LNCAP (cell line): ENCODE data around the gene SPG7.

Experiments used
- TF ChIP-seq, protein P1 (sequence below): fragments of 450-650 bp; IDR thresholded peaks from 2 replicates; pipeline ENCODE4 v1.5.1; 2017; ENCODE audit warnings: mild to moderate bottlenecking

Gene SPG7

DNA sequence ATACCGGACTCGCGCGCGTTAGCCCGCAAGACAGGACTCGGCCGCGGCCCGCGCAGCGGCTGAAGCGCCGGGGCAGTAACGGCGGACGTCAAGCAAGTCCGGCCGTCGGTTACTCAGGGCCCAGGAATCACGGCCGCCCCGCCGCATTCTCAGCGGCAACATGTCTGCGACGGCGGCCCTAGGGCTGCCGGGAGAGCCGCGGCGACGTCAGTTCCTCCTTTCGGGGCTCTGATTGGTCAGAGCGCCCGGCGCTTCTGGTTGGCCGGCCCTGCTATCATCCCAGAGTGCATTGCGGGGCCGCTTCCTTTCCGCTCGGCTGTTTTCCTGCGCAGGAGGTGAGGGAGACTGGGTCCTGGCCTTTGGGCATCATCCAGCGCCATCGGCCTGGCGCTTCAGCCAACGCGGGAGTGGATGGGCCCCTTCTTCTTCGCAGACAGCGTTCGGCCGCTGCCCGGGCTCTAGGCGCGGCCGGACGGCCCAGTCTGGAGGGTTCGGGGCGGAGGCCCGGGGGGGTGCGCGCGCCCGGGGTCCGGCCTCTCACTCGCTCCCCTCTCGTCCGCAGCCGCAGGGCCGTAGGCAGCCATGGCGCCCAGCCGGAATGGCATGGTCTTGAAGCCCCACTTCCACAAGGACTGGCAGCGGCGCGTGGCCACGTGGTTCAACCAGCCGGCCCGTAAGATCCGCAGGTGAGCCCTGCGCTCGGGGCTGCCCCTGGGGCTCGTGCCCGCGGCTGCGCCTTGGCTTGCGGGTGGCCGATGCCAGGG is 52.4 kb downstream of the SPG7 start, which contains the start of gene RPL13:
TSS of gene RPL13 (plus strand) at position 305 of the 764 bp plus-strand sequence. CDS start at position 583, 278 bp downstream.
- TF ChIP-seq, protein P1, sequence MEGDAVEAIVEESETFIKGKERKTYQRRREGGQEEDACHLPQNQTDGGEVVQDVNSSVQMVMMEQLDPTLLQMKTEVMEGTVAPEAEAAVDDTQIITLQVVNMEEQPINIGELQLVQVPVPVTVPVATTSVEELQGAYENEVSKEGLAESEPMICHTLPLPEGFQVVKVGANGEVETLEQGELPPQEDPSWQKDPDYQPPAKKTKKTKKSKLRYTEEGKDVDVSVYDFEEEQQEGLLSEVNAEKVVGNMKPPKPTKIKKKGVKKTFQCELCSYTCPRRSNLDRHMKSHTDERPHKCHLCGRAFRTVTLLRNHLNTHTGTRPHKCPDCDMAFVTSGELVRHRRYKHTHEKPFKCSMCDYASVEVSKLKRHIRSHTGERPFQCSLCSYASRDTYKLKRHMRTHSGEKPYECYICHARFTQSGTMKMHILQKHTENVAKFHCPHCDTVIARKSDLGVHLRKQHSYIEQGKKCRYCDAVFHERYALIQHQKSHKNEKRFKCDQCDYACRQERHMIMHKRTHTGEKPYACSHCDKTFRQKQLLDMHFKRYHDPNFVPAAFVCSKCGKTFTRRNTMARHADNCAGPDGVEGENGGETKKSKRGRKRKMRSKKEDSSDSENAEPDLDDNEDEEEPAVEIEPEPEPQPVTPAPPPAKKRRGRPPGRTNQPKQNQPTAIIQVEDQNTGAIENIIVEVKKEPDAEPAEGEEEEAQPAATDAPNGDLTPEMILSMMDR, result no peak

DNA sequence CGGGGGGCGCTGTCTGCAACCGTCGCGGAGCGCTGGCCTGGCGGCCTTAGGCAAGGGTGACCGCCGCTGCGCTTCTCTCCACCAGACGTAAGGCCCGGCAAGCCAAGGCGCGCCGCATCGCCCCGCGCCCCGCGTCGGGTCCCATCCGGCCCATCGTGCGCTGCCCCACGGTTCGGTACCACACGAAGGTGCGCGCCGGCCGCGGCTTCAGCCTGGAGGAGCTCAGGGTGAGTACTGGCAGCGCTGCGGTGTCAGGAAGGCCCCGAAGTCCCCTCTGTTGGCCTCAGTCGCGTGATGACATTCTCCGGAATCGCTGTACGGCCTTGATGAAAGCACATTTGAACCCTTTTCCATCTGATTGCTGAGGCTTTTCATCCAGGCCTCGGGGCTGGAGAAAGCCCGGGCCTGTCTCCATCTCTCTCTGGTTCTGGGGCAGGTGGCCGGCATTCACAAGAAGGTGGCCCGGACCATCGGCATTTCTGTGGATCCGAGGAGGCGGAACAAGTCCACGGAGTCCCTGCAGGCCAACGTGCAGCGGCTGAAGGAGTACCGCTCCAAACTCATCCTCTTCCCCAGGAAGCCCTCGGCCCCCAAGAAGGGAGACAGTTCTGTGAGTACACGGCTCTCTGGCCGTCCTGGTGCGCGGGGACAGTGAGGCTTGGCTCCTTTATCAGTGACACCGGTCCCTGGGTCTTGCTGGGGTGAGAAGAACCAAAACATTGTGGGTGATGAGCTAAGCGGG is 53.1 kb downstream of the SPG7 start:
- TF ChIP-seq, protein P1, result no peak

DNA sequence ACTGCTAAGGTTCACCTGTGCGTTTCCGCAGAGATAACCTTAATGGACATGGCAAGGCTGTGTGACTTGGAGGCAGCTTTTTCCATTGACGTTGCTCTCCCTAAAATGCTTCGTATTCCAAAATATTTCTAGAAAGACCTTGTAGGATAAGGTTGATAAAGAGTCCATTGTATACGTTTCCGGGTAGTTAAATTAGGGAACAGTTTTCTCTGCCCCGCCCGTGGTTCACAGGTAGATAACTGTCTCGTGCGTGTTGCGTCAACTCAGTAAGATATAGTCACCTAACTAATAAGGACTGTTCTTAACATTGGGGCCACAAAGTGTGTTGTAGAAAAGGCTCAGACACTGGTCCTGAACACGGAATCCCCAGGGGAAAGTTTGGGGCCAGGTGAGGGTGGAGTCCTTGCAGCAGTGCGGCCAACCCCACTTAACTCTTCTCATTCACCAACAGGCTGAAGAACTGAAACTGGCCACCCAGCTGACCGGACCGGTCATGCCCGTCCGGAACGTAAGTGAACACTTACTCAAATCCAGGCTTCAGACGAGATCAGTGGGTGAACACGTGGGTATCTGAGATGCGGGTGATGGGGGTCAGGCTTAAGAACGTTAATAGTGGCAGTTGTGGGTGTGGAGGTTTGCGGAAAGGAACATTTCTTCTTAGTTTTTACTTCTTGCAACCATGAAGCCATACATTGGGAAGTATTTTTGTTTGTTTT is 53.8 kb downstream of the SPG7 start:
- TF ChIP-seq, protein P1, result no peak

DNA sequence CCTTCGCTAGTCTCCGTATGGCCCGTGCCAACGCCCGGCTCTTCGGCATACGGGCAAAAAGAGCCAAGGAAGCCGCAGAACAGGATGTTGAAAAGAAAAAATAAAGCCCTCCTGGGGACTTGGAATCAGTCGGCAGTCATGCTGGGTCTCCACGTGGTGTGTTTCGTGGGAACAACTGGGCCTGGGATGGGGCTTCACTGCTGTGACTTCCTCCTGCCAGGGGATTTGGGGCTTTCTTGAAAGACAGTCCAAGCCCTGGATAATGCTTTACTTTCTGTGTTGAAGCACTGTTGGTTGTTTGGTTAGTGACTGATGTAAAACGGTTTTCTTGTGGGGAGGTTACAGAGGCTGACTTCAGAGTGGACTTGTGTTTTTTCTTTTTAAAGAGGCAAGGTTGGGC is 54.7 kb downstream of the SPG7 start:
- TF ChIP-seq, protein P1, result no peak

DNA sequence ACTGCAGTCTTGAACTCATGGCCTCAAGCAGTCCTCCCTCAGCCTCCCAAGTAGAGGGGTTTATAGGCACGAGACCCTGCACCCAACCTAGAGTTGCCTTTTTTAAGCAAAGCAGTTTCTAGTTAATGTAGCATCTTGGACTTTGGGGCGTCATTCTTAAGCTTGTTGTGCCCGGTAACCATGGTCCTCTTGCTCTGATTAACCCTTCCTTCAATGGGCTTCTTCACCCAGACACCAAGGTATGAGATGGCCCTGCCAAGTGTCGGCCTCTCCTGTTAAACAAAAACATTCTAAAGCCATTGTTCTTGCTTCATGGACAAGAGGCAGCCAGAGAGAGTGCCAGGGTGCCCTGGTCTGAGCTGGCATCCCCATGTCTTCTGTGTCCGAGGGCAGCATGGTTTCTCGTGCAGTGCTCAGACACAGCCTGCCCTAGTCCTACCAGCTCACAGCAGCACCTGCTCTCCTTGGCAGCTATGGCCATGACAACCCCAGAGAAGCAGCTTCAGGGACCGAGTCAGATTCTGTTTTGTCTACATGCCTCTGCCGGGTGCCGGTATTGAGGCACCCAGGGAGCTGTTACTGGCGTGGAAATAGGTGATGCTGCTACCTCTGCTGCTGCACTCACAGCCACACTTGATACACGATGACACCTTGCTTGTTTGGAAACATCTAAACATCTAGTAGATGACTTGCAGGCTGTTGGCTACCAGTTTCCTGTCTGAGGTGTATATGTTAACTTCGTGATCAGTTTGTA is 55.6 kb downstream of the SPG7 start:
- TF ChIP-seq, protein P1, result no peak

DNA sequence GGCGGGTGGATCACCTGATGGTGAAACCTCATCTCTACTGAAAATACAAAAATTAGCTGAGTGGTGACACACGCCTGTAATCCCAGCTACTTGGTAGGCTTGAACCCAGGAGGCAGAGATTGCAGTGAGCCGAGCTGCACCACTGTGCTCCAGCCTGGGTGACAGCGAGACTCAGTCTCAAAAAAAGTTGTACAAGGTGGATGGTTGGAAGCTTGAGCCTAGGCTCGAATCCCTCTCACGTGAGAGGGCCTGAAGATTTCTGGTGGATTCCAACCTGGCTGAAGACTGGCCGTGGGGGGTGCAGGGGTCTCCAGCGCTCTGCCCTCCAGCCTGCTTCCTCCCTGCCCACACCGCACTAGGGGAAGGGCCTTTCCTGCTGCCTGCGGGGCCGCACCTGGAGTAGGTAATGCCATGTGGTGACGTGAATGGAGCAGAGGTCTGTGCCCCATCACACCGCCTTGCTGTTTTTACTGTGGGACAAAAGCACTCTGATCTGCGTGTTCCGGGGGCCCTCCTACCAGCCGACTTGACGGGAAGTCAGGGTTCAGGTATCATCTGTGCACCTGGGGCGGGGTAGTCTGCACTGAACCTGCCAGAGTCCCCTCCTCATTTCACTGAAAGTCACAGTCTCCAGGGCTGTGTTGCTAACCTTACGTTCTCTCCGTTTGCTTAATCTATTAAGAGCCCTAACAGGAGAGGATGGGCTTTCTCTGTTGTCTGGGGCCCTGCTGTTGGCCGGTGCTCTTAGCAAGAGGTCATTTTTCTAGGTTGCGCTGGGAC is 56.5 kb downstream of the SPG7 start:
- TF ChIP-seq, protein P1, result no peak

DNA sequence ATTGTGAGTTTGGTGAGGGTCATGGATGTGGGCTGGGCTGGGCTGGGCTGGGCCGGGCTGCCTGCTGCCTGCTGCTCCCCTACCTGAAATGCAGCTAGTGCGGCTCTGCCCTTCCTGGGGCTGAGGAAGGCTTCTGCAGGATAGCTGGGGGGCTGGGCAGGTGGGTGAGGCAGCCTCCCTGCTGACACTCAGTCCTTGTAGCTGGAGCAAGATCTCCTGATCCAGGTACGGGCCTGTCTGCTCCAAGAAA is 57.0 kb downstream of the SPG7 start:
- TF ChIP-seq, protein P1, result no peak
